Measurements from ENCODE around the gene CFAP210.

The CFAP210 gene

GRCh38 chr2:169637620-169638019, 56.6 kb downstream of the CFAP210 start:
- no peak overlapping the region for H3K27ac ChIP-seq (ENCODE audit: low read length)
- no peaks in the 10 kb centered on the region for H4K20me1 ChIP-seq (ENCODE audit: insufficient read depth, low read length)
- H3K9ac ChIP-seq (ENCODE audit: low read length): no peak overlapping the region
- no peak overlapping the region for H2AFZ ChIP-seq (ENCODE audit: low read length)
- no peak for DNase-seq
- TF ChIP-seq CTCF (IDR thresholded peaks at IDR 0.05; ENCODE audit: low read length) (no peak), EZH2 (optimal IDR thresholded peaks at IDR 0.05; ENCODE audit: low read depth, low read length) (no peak), EZH2phosphoT487 (IDR thresholded peaks at IDR 0.05; ENCODE audit: low read length) (no peak)
- H3K9me2 ChIP-seq (replicated peaks; ENCODE audit: insufficient read depth, low read length): no peaks in the 10 kb centered on the region
- H3K27me3 ChIP-seq (replicated peaks; ENCODE audit: insufficient read depth, low read length): no peaks in the 10 kb centered on the region
- no peaks in the 10 kb centered on the region for H3K9me3 ChIP-seq (replicated peaks; ENCODE audit: insufficient read depth, low read length)
- H3K79me2 ChIP-seq (ENCODE audit: low read length): no peaks in the 10 kb centered on the region
- H3F3A ChIP-seq (ENCODE audit: insufficient read depth, low read length): no peaks in the 10 kb centered on the region
- peaks cover 4% of the 10 kb centered on the region; the same call in 1 of the 2 replicates for H3K36me3 ChIP-seq (replicated peaks; ENCODE audit: insufficient read depth, low read length)
- no peak overlapping the region for H3K4me3 ChIP-seq (ENCODE audit: low read length)
- no peak overlapping the region for H3K4me2 ChIP-seq (ENCODE audit: low read depth, low read length)
- H3K4me1 ChIP-seq (ENCODE audit: low read length): no peaks in the 10 kb centered on the region

GRCh38 chr2:169636440-169637097, 57.6 kb downstream of the CFAP210 start:
- no peaks in the 10 kb centered on the region for H3K27me3 ChIP-seq (replicated peaks; ENCODE audit: insufficient read depth, low read length)
- H3K9me2 ChIP-seq (replicated peaks; ENCODE audit: insufficient read depth, low read length): no peaks in the 10 kb centered on the region
- no peaks in the 10 kb centered on the region for H3K79me2 ChIP-seq (ENCODE audit: low read length)
- peaks cover 5% of the 10 kb centered on the region; the same call in 1 of the 2 replicates for H3K36me3 ChIP-seq (replicated peaks; ENCODE audit: insufficient read depth, low read length)
- H4K20me1 ChIP-seq (ENCODE audit: insufficient read depth, low read length): no peaks in the 10 kb centered on the region
- no peak overlapping the region for H2AFZ ChIP-seq (ENCODE audit: low read length)
- no peaks in the 10 kb centered on the region for H3K4me1 ChIP-seq (ENCODE audit: low read length)
- no peaks in the 10 kb centered on the region for H3K9me3 ChIP-seq (replicated peaks; ENCODE audit: insufficient read depth, low read length)
- H3F3A ChIP-seq (ENCODE audit: insufficient read depth, low read length): no peaks in the 10 kb centered on the region
- TF ChIP-seq EZH2 (optimal IDR thresholded peaks at IDR 0.05; ENCODE audit: low read depth, low read length) (no peak), EZH2phosphoT487 (IDR thresholded peaks at IDR 0.05; ENCODE audit: low read length) (no peak), CTCF (IDR thresholded peaks at IDR 0.05; ENCODE audit: low read length) (no peak)
- no peak overlapping the region for H3K9ac ChIP-seq (ENCODE audit: low read length)
- no peak overlapping the region for H3K4me2 ChIP-seq (ENCODE audit: low read depth, low read length)
- H3K4me3 ChIP-seq (ENCODE audit: low read length): no peak overlapping the region
- H3K27ac ChIP-seq (ENCODE audit: low read length): no peak overlapping the region
- DNase-seq: no peak

GRCh38 chr2:169625781-169626180, 68.4 kb downstream of the CFAP210 start:
- no peaks in the 10 kb centered on the region for H3K27me3 ChIP-seq (replicated peaks; ENCODE audit: insufficient read depth, low read length)
- H2AFZ ChIP-seq (ENCODE audit: low read length): no peak overlapping the region
- no peak overlapping the region for H3K27ac ChIP-seq (ENCODE audit: low read length)
- no peaks in the 10 kb centered on the region for H3K9me2 ChIP-seq (replicated peaks; ENCODE audit: insufficient read depth, low read length)
- no peaks in the 10 kb centered on the region for H3K4me1 ChIP-seq (ENCODE audit: low read length)
- H3K9me3 ChIP-seq (replicated peaks; ENCODE audit: insufficient read depth, low read length): no peaks in the 10 kb centered on the region
- H4K20me1 ChIP-seq (ENCODE audit: insufficient read depth, low read length): no peaks in the 10 kb centered on the region; the same call in 1 of the 2 replicates
- no peak overlapping the region for H3K9ac ChIP-seq (ENCODE audit: low read length)
- no peak for DNase-seq
- peaks cover 6% of the 10 kb centered on the region; the same call in 1 of the 2 replicates for H3K79me2 ChIP-seq (ENCODE audit: low read length)
- peaks cover 16% of the 10 kb centered on the region for H3K36me3 ChIP-seq (replicated peaks; ENCODE audit: insufficient read depth, low read length)
- H3F3A ChIP-seq (ENCODE audit: insufficient read depth, low read length): no peaks in the 10 kb centered on the region
- no peak overlapping the region for H3K4me2 ChIP-seq (ENCODE audit: low read depth, low read length)
- no peak overlapping the region for H3K4me3 ChIP-seq (ENCODE audit: low read length)
- TF ChIP-seq EZH2phosphoT487 (IDR thresholded peaks at IDR 0.05; ENCODE audit: low read length) (no peak), EZH2 (optimal IDR thresholded peaks at IDR 0.05; ENCODE audit: low read depth, low read length) (no peak), CTCF (IDR thresholded peaks at IDR 0.05; ENCODE audit: low read length) (no peak)

All from MM.1S (cell line).